Kidney glomerular epithelial cell (primary cell): ENCODE measurements around the gene NFATC2.
"Not testable (repeated sequence)": the region's sequence is repeated elsewhere in the genome, so short reads cannot be mapped to it uniquely, and the experiment has no call there.

Source experiments
- DNase-seq: peaks from one replicate; lab custom pipeline; 2025; lab: John Stamatoyannopoulos, UW

The NFATC2 gene

GRCh38 chr20:51494241-51495110 lies 48.0 kb downstream of the NFATC2 start:
- DNase-seq: no peak

- no peak for DNase-seq
Observed at GRCh38 chr20:51493346-51493791, 49.1 kb downstream of the NFATC2 start.

GRCh38 chr20:51492167-51493092 lies 50.1 kb downstream of the NFATC2 start:
- no peak for DNase-seq

- DNase-seq: no peak
Observed at GRCh38 chr20:51491393-51491792, 51.1 kb downstream of the NFATC2 start.

- no peak for DNase-seq
Observed at GRCh38 chr20:51490635-51491034, 51.9 kb downstream of the NFATC2 start.

GRCh38 chr20:51489611-51490010 lies 52.9 kb downstream of the NFATC2 start:
- no peak for DNase-seq

- DNase-seq: no peak
Observed at GRCh38 chr20:51488331-51488730, 54.2 kb downstream of the NFATC2 start.

- DNase-seq: peak; percentile 88
Observed at GRCh38 chr20:51487565-51488268, 54.8 kb downstream of the NFATC2 start.

- DNase-seq: no peak
Observed at GRCh38 chr20:51487076-51487475, 55.4 kb downstream of the NFATC2 start.

- no peak for DNase-seq
Observed at GRCh38 chr20:51486197-51487005, 56.1 kb downstream of the NFATC2 start.

GRCh38 chr20:51484831-51485230 lies 57.7 kb downstream of the NFATC2 start:
- no peak for DNase-seq

GRCh38 chr20:51484141-51484815 lies 58.2 kb downstream of the NFATC2 start:
- no peak for DNase-seq

- no peak for DNase-seq
Observed at GRCh38 chr20:51482836-51483473, 59.6 kb downstream of the NFATC2 start.

- DNase-seq: no peak
Observed at GRCh38 chr20:51481341-51481914, 61.1 kb downstream of the NFATC2 start.

GRCh38 chr20:51480507-51481270 lies 61.8 kb downstream of the NFATC2 start:
- no peak for DNase-seq

- not testable (repeated sequence) for DNase-seq
Observed at GRCh38 chr20:51476106-51476505, 66.4 kb downstream of the NFATC2 start.

GRCh38 chr20:51473771-51474170 lies 68.7 kb downstream of the NFATC2 start:
- DNase-seq: no peak

- DNase-seq: no peak
Observed at GRCh38 chr20:51473256-51473655, 69.3 kb downstream of the NFATC2 start.

GRCh38 chr20:51470907-51471411 lies 71.6 kb downstream of the NFATC2 start:
- DNase-seq: no peak
